Esophagus muscularis mucosa (tissue), 4 donors: Measurements from ENCODE around the gene USP36. TPM values are rescaled to one million over a fixed set of nuclear protein-coding genes. Genes with fewer than 3 reads are reported as not detected.

Source experiments
- DNase-seq: peaks from one replicate; pipeline ENCODE4 v3.0.0-alpha.2; 2017; ENCODE audit errors: extremely low spot score
- H3K27ac ChIP-seq, 4 donors: fragments of 200-600 bp; sonication (generic); replicated peaks in 1 of 4; 1 replicate in 3 of 4; 2 replicates in 1 of 4; pipeline ENCODE4 v1.5.1; 2016 to 2019; ENCODE audit warnings: mild to moderate bottlenecking in 1 of 4
- H3K27me3 ChIP-seq, 4 donors: fragments of 200-600 bp; sonication (generic); one replicate each; pipeline versions ENCODE4 v1.5.1 to v1.6.0; 2016 to 2019
- H3K36me3 ChIP-seq, 4 donors: fragments of 200-600 bp; sonication (generic); one replicate each; pipeline ENCODE4 v1.5.1; 2016 to 2019
- H3K4me1 ChIP-seq, 4 donors: fragments of 200-600 bp; sonication (generic); one replicate each; pipeline ENCODE4 v1.5.1; 2016 to 2019
- H3K4me3 ChIP-seq, 4 donors: fragments of 200-600 bp; sonication (generic); 1 replicate in 2 of 4; 2 replicates in 2 of 4; pipeline ENCODE4 v1.5.1; 2016 to 2019; ENCODE audit warnings: mild to moderate bottlenecking in 4 of 4, moderate library complexity in 1 of 4
- H3K9me3 ChIP-seq, 4 donors: fragments of 200-600 bp; sonication (generic); 1 replicate in 3 of 4; 2 replicates in 1 of 4; pipeline ENCODE4 v1.5.1; 2016 to 2019
- EP300 ChIP-seq: sonication (generic); formaldehyde crosslinking; IDR thresholded peaks from one replicate; pipeline ENCODE4 v1.6.1; 2017; ENCODE audit warnings: antibody characterized with exemption
- POLR2A ChIP-seq: fragments of 450-650 bp; IDR thresholded peaks from one replicate; pipeline ENCODE4 v1.6.1; 2017; ENCODE audit warnings: antibody characterized with exemption, moderate library complexity, mild to moderate bottlenecking, low read depth
- POLR2AphosphoS5 ChIP-seq, 2 donors: sonication (generic); formaldehyde crosslinking; IDR thresholded peaks; one replicate each; pipeline ENCODE4 v1.6.1; 2017; ENCODE audit warnings: antibody characterized with exemption in 2 of 2
- WGBS: methylation state at CpG from one replicate; pipeline ENCODE4 v1.1.5; 2018; 5-methylcytosine and 5-hydroxymethylcytosine counted together
- intact Hi-C: fragments of 100-400 bp; cut with DNase I; formaldehyde crosslinking; loops from one replicate; pipeline ENCODE4 v1.15.1; 2023
- total RNA-seq, 4 donors: library from RNA; depleted of rRNA; stranded (reverse); fragments of >200 nt; gene quantifications; one replicate each; pipeline versions ENCODE4 v1.1.0 to v1.2.1, GENCODE V29; 2016
- TF ChIP-seq, protein P1 (sequence below), 3 experiments: fragments of 200-600 bp in 2 of 3; fragments of 450-650 bp in 1 of 3; sonication (generic) in 2 of 3; IDR thresholded peaks; one replicate each; pipeline ENCODE4 v1.5.1; 2017 to 2019; ENCODE audit warnings: antibody characterized with exemption in 3 of 3, mild to moderate bottlenecking in 2 of 3, moderate library complexity in 1 of 3

Gene USP36
- total RNA-seq, 4 donors from 2014 or later, result 23.3 to 44.7 (median 32.2) TPM

DNA sequence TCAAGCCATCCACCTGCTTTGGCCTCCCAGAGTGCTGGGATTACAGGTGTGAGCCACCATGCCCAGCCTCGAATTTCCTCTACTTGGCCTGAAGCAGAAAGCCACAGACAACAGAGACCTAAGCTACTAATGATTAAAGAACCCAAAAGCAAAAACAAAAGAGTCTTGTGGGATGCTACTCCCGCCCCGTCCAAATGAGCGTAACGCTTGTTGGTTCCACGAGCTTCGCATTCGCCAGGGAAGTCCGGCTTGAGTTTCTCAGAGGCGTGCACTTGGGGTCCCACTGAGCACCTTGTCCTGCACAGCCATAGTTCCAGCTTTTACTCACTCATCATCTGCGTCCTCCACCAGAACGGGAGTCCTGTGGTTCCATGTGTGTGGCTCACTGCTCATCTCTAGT lies 46.3 kb upstream of the USP36 start:
- TF ChIP-seq POLR2AphosphoS5 (IDR thresholded peaks at IDR 0.05), result no peak
- no peak for TF ChIP-seq EP300
- TF ChIP-seq POLR2A, result no peak
- no peak for DNase-seq
- no peak overlapping the region for H3K4me3 ChIP-seq
- 96% methylated on average over 12 of the region's 12 CpGs for WGBS
- H3K9me3 ChIP-seq, result no peaks in the 10 kb centered on the region
- intact Hi-C loops, result no loop called here
- H3K4me1 ChIP-seq, result peaks cover 66 to 100% (median 92%) of the 10 kb centered on the region in 4 donors
- peak overlapping the region in 2 of 4 donors; percentile 90 to 92 for H3K27ac ChIP-seq
- peaks cover 0 to 9% (median 0%) of the 10 kb centered on the region in 4 donors for H3K36me3 ChIP-seq
- H3K27me3 ChIP-seq, result no peaks in the 10 kb centered on the region

- peak overlapping the region; percentile 89 to 95 (median 91) for H3K27ac ChIP-seq
- H3K4me1 ChIP-seq, result peaks cover 67 to 100% (median 92%) of the 10 kb centered on the region in 4 donors
- H3K36me3 ChIP-seq, result no peaks in the 10 kb centered on the region
- no peak for TF ChIP-seq POLR2A
- TF ChIP-seq, protein P1, sequence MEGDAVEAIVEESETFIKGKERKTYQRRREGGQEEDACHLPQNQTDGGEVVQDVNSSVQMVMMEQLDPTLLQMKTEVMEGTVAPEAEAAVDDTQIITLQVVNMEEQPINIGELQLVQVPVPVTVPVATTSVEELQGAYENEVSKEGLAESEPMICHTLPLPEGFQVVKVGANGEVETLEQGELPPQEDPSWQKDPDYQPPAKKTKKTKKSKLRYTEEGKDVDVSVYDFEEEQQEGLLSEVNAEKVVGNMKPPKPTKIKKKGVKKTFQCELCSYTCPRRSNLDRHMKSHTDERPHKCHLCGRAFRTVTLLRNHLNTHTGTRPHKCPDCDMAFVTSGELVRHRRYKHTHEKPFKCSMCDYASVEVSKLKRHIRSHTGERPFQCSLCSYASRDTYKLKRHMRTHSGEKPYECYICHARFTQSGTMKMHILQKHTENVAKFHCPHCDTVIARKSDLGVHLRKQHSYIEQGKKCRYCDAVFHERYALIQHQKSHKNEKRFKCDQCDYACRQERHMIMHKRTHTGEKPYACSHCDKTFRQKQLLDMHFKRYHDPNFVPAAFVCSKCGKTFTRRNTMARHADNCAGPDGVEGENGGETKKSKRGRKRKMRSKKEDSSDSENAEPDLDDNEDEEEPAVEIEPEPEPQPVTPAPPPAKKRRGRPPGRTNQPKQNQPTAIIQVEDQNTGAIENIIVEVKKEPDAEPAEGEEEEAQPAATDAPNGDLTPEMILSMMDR (IDR thresholded peaks at IDR 0.05), result no peak
- TF ChIP-seq EP300, result no peak
- TF ChIP-seq POLR2AphosphoS5 (IDR thresholded peaks at IDR 0.05), result no peak
- H3K9me3 ChIP-seq, result no peaks in the 10 kb centered on the region
- DNase-seq, result no peak
- no peaks in the 10 kb centered on the region for H3K27me3 ChIP-seq
- intact Hi-C loops, result no loop called here
- H3K4me3 ChIP-seq, result no peak overlapping the region
- 70% methylated on average over 5 of the region's 8 CpGs for WGBS
Observed at GRCh38 chr17:78885956-78886355, 45.3 kb upstream of the USP36 start.

GRCh38 chr17:78884876-78885667 lies 44.5 kb upstream of the USP36 start:
- H3K36me3 ChIP-seq, result no peaks in the 10 kb centered on the region
- H3K4me1 ChIP-seq, result peaks cover 76 to 100% (median 93%) of the 10 kb centered on the region in 4 donors
- peak overlapping the region in 3 of 4 donors; percentile 40 to 54 (median 45) for H3K4me3 ChIP-seq
- TF ChIP-seq, protein P1 (IDR thresholded peaks at IDR 0.05), result no peak
- TF ChIP-seq EP300 (no peak), POLR2AphosphoS5 (IDR thresholded peaks at IDR 0.05) (no peak), POLR2A (no peak)
- no peaks in the 10 kb centered on the region for H3K27me3 ChIP-seq
- WGBS, result 83% methylated on average over 24 of the region's 24 CpGs
- no peaks in the 10 kb centered on the region for H3K9me3 ChIP-seq
- H3K27ac ChIP-seq, result peak overlapping the region; percentile 89 to 95 (median 91)
- intact Hi-C loops, result loop anchor here (5.0 kb wide), 1 partner anchor 37 kb away; no protein-coding TSS in a partner anchor
- DNase-seq, result no peak

DNA sequence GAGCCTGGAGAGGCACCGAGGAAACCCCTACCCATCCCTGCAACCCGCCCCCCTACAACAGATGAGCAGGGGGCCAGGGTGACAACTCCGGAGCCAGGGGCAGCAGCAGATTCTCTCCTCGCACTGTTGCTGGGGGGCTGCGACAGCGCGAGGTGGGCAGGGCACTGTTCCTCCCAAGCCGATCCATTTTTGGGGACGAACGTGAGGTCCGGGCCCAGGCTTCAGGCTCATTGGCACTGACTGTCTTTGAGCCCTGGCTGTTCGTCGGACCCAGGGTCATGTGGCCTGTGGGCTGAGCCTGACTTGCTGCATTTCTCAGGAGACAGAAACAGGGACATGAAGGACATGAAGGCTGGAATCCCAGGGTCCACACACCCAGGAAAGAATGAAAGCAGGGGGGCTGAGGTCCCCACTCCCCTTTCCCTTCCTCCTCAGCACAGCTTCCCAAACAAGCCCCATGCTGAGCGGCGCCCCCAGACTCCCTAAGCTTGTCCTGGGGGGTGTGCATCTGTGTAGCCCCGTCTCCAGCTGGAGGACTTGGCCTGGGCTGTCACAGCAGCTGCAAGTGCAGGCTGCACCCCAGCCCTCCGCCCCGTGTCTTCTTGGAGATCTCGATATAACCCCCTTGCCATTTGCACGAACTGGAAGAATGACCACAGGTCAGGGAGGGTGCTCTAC lies 43.7 kb upstream of the USP36 start:
- WGBS, result 25% methylated on average over 16 of the region's 20 CpGs
- DNase-seq, result no peak
- Histone ChIP-seq H3K4me3 (peak overlapping the region; percentile 39 to 54 (median 42)), H3K36me3 (no peaks in the 10 kb centered on the region), H3K9me3 (no peaks in the 10 kb centered on the region), H3K27me3 (no peaks in the 10 kb centered on the region), H3K27ac (peak overlapping the region; percentile 89 to 95 (median 91)), H3K4me1 (peaks cover 77 to 100% (median 93%) of the 10 kb centered on the region in 4 donors)
- intact Hi-C loops, result loop anchor here (5.0 kb wide), 1 partner anchor 38 kb away; no protein-coding TSS in a partner anchor
- TF ChIP-seq EP300 (no peak), POLR2AphosphoS5 (IDR thresholded peaks at IDR 0.05) (no peak), POLR2A (no peak)
- TF ChIP-seq, protein P1 (IDR thresholded peaks at IDR 0.05), result no peak

DNA sequence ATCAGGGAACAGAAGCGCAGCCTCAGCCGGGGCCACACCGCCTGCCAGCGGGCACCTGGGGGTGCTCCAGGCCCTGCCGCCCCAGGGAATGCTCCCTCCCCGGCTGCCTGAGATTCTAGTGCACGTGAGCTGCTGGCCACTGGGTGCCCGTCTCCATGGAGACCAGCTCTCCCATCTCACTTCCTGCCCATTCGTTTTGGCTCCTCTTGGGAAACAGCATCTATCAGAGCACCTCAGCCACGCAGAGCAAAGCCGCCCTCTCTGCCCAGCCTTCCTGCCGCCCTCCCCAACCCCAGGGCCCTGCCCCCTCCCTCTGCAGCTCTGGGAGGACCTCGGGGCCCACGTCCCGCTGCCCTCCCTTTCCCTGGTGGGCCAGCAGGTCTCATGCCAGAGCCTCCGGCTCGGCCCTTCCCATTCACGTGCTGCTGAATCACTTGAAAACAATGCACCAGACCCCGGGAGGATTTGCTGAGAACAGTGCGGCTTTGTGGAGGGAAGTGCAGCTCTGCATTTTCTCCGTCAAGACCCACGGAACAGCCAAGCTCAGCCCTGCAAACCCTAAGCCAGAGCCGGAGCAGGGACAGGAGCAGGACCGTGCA lies 43.0 kb upstream of the USP36 start:
- intact Hi-C loops, result loop anchor here (5.0 kb wide), 1 partner anchor 39 kb away; no protein-coding TSS in a partner anchor
- no peaks in the 10 kb centered on the region for H3K9me3 ChIP-seq
- under 1% methylated on average over 20 of the region's 24 CpGs for WGBS
- peak; percentile 96 for DNase-seq
- TF ChIP-seq POLR2AphosphoS5 (IDR thresholded peaks at IDR 0.05) (peak; percentile 91 to 95), EP300 (no peak)
- TF ChIP-seq, protein P1 (IDR thresholded peaks at IDR 0.05), result peak in 2 of 3 experiments; percentile 3 to 6
- peak overlapping the region; percentile 89 to 95 (median 91) for H3K27ac ChIP-seq
- H3K4me3 ChIP-seq, result peak overlapping the region; percentile 39 to 54 (median 42)
- H3K4me1 ChIP-seq, result peaks cover 77 to 100% (median 93%) of the 10 kb centered on the region in 4 donors
- H3K27me3 ChIP-seq, result no peaks in the 10 kb centered on the region
- H3K36me3 ChIP-seq, result no peaks in the 10 kb centered on the region
